AG04449 (cell line): Measurements from ENCODE around the gene GLB1L.

Experiments used
- CTCF ChIA-PET: fragments of 350-600 bp; formaldehyde crosslinking; extraction: SDS; loops from one replicate; lab custom pipeline; 2021; ENCODE audit warnings: antibody characterized with exemption; lab: Yijun Ruan, JAX
- POLR2A ChIA-PET: fragments of 400-600, 350-600 bp; formaldehyde crosslinking; extraction: SDS; loops from one replicate; lab custom pipeline; 2020; ENCODE audit warnings: antibody characterized with exemption, inconsistent platforms; lab: Yijun Ruan, JAX
- DNase-seq: peaks from one replicate; pipeline ENCODE4 v3.0.0-alpha.2; 2010; ENCODE audit warnings: low read depth, low spot score
- H3K4me3 ChIP-seq: 2 replicates; pipeline ENCODE4 v1.5.1; 2011; ENCODE audit warnings: low read depth, mild to moderate bottlenecking, control low read depth, low read length
- CTCF ChIP-seq: IDR thresholded peaks from one replicate; pipeline ENCODE4 v1.5.1; 2011; ENCODE audit warnings: mild to moderate bottlenecking, moderate library complexity, low read length, control low read depth, inconsistent platforms; ENCODE audit not compliant: insufficient read depth; ENCODE audit errors: missing control alignments

GLB1L gene

GRCh38 chr2:219272356-219272755 is 27.1 kb upstream of the GLB1L start:
- no peak for TF ChIP-seq CTCF
- no peak for DNase-seq
- ChIA-PET POLR2A (no interaction called here), CTCF (interaction anchor here (21.6 kb wide), 1 partner anchor 22 kb away, joined by 691 read pairs; no protein-coding TSS in a partner anchor)
- no peak overlapping the region for H3K4me3 ChIP-seq

- no peak for TF ChIP-seq CTCF
- CTCF ChIA-PET, result interaction anchor here (0.8 to 21.6 kb wide), 3 partner anchors 9 to 23 kb away, joined by 4 to 691 read pairs (median 7); no protein-coding TSS in a partner anchor
- no peak for DNase-seq
- POLR2A ChIA-PET, result no interaction called here
- H3K4me3 ChIP-seq, result no peak overlapping the region
These were observed 25.8 kb upstream of the GLB1L start for GRCh38 chr2:219271021-219271420.

- no peak for TF ChIP-seq CTCF
- H3K4me3 ChIP-seq, result no peak overlapping the region
- DNase-seq, result no peak
- CTCF ChIA-PET, result interaction anchor here (1.4 to 21.6 kb wide), 4 partner anchors 8 to 94 kb away, joined by 5 to 691 read pairs (median 15); partner anchors contain the start of gene DNAJB2
- POLR2A ChIA-PET, result interaction anchor here (0.6 kb wide), 1 partner anchor 10 kb away, joined by 3 read pairs; no protein-coding TSS in a partner anchor
These were observed 24.8 kb upstream of the GLB1L start for GRCh38 chr2:219270055-219270372.

- H3K4me3 ChIP-seq, result no peak overlapping the region
- ChIA-PET CTCF (interaction anchor here (1.4 to 21.6 kb wide), 3 partner anchors 8 to 94 kb away, joined by 5 to 691 read pairs (median 23); partner anchors contain the start of gene DNAJB2), POLR2A (interaction anchor here (0.6 kb wide), 1 partner anchor 11 kb away, joined by 3 read pairs; no protein-coding TSS in a partner anchor)
- TF ChIP-seq CTCF, result no peak
- no peak for DNase-seq
These were observed 24.3 kb upstream of the GLB1L start for GRCh38 chr2:219269362-219270054.

- no peak overlapping the region for H3K4me3 ChIP-seq
- ChIA-PET POLR2A (no interaction called here), CTCF (interaction anchor here (0.6 to 21.6 kb wide), 4 partner anchors 10 to 205 kb away, joined by 3 to 691 read pairs (median 13); partner anchors contain the start of gene DNAJB2)
- TF ChIP-seq CTCF, result no peak
- no peak for DNase-seq
These were observed 23.1 kb upstream of the GLB1L start for GRCh38 chr2:219268294-219268693.

- POLR2A ChIA-PET, result no interaction called here
- no peak overlapping the region for H3K4me3 ChIP-seq
- CTCF ChIA-PET, result interaction anchor here (4.3 to 21.6 kb wide), 2 partner anchors 11 to 27 kb away, joined by 23 to 691 read pairs; partner anchors contain the start of gene DNAJB2
- no peak for TF ChIP-seq CTCF
- DNase-seq, result no peak
These were observed 21.6 kb upstream of the GLB1L start for GRCh38 chr2:219266886-219267285.
